Measurements from ENCODE around the gene ITPRIP.

- TF ChIP-seq CTCF (optimal IDR thresholded peaks at IDR 0.05 in 1 of 3, IDR thresholded peaks at IDR 0.05 in 1 of 3, conservative IDR thresholded peaks at IDR 0.05 in 1 of 3; ENCODE audit: extremely low read depth in 1 of 3, insufficient read depth in 2 of 3, low read length in 3 of 3) = no peak
- no peak for TF ChIP-seq EZH2 (IDR thresholded peaks at IDR 0.05; ENCODE audit: low read length)
Observed at GRCh38 chr10:104299031-104299904, 39.0 kb downstream of the ITPRIP start.
